Epithelial cell of esophagus (primary cell): Measurements from ENCODE around the gene NPRL2.

Experiments used
- DNase-seq: peaks from one replicate; pipeline ENCODE4 v3.0.0; 2010; ENCODE audit warnings: low read depth
- H3K4me3 ChIP-seq: 2 replicates; pipeline ENCODE4 v1.5.1; 2011; ENCODE audit warnings: mild to moderate bottlenecking, low read length, control low read depth
- CTCF ChIP-seq: IDR thresholded peaks from 2 replicates; pipeline ENCODE4 v1.5.1; 2011; ENCODE audit warnings: low read depth, mild to moderate bottlenecking, low read length, control low read depth, inconsistent platforms; ENCODE audit not compliant: insufficient read depth; ENCODE audit errors: missing control alignments

NPRL2 gene

GRCh38 chr3:50297896-50298725, 52.5 kb downstream of the NPRL2 start:
- peak overlapping the region; percentile 92 for H3K4me3 ChIP-seq
- peak; percentile 38 for TF ChIP-seq CTCF
- DNase-seq = no peak

GRCh38 chr3:50297384-50297775, 53.2 kb downstream of the NPRL2 start:
- DNase-seq = no peak
- H3K4me3 ChIP-seq = no peak overlapping the region
- TF ChIP-seq CTCF = no peak
